ENCODE data around the gene CPSF4.

Gene CPSF4

GRCh38 chr7:99473315-99473596 is 34.5 kb downstream of the CPSF4 start:
- Histone ChIP-seq H3F3A (ENCODE audit: control insufficient read depth, insufficient read depth) (peaks cover 2% of the 10 kb centered on the region; the same call in 1 of the 2 replicates), H3K9me2 (replicated peaks; ENCODE audit: control insufficient read depth, low read length) (no peaks in the 10 kb centered on the region), H3K27ac (ENCODE audit: low read depth, low read length) (peak overlapping the region; percentile 84), H3K9me3 (ENCODE audit: control insufficient read depth, insufficient read depth, low read length) (no peaks in the 10 kb centered on the region), H3K4me2 (ENCODE audit: low read length) (peak overlapping the region; percentile 69), H4K20me1 (ENCODE audit: control insufficient read depth, insufficient read depth, low read depth, low read length) (peaks cover 10% of the 10 kb centered on the region), H3K36me3 (ENCODE audit: control insufficient read depth, low read length) (peaks cover 41% of the 10 kb centered on the region), H3K4me3 (ENCODE audit: low read length) (peak overlapping the region; percentile 82), H3K79me2 (ENCODE audit: control insufficient read depth, low read length) (peaks cover 56% of the 10 kb centered on the region), H3K4me1 (ENCODE audit: control insufficient read depth, low read length) (peaks cover 20% of the 10 kb centered on the region), H3K27me3 (ENCODE audit: control insufficient read depth, low read length) (no peaks in the 10 kb centered on the region)
- TF ChIP-seq CTCF (IDR thresholded peaks at IDR 0.05; ENCODE audit: low read depth, low read length, poor library complexity, severe bottlenecking) (no peak), EZH2phosphoT487 (IDR thresholded peaks at IDR 0.05; ENCODE audit: borderline replicate concordance, low read length) (no peak)

DNA sequence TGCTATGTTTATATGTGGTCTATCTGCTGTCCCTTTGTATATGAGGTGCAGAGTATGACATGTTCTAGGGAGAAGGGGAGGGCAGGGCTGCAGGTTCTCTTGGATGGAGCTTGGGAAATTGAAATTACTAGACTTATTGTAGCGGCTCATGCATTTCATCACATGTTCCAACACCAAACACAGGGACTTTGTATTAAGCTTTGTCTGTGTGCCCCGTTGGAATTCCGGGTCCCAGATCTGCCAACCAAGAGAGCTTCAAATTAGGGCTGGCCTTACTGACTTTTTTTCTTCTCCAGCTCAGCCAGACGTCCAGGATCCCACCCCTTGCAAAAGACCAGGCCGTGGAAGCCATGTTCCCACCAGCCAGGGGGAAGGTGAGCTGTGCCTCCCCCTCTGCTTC is 37.4 kb downstream of the CPSF4 start:
- TF ChIP-seq EZH2phosphoT487 (IDR thresholded peaks at IDR 0.05; ENCODE audit: borderline replicate concordance, low read length) (no peak), CTCF (IDR thresholded peaks at IDR 0.05; ENCODE audit: low read depth, low read length, poor library complexity, severe bottlenecking) (no peak)
- H3F3A ChIP-seq (ENCODE audit: control insufficient read depth, insufficient read depth): peaks cover 2% of the 10 kb centered on the region; the same call in 1 of the 2 replicates
- no peak overlapping the region for H3K4me2 ChIP-seq (ENCODE audit: low read length)
- no peaks in the 10 kb centered on the region for H3K27me3 ChIP-seq (ENCODE audit: control insufficient read depth, low read length)
- no peak overlapping the region for H3K27ac ChIP-seq (ENCODE audit: low read depth, low read length)
- H3K4me3 ChIP-seq (ENCODE audit: low read length): no peak overlapping the region
- no peaks in the 10 kb centered on the region for H3K9me3 ChIP-seq (ENCODE audit: control insufficient read depth, insufficient read depth, low read length)
- H3K9me2 ChIP-seq (replicated peaks; ENCODE audit: control insufficient read depth, low read length): no peaks in the 10 kb centered on the region
- peaks cover 10% of the 10 kb centered on the region for H4K20me1 ChIP-seq (ENCODE audit: control insufficient read depth, insufficient read depth, low read depth, low read length)
- H3K36me3 ChIP-seq (ENCODE audit: control insufficient read depth, low read length): peaks cover 70% of the 10 kb centered on the region
- H3K4me1 ChIP-seq (ENCODE audit: control insufficient read depth, low read length): peaks cover 18% of the 10 kb centered on the region
- peaks cover 80% of the 10 kb centered on the region for H3K79me2 ChIP-seq (ENCODE audit: control insufficient read depth, low read length)

- Histone ChIP-seq H3K27me3 (ENCODE audit: control insufficient read depth, low read length) (no peaks in the 10 kb centered on the region), H3K79me2 (ENCODE audit: control insufficient read depth, low read length) (peaks cover 75% of the 10 kb centered on the region), H3K4me1 (ENCODE audit: control insufficient read depth, low read length) (peaks cover 14% of the 10 kb centered on the region), H4K20me1 (ENCODE audit: control insufficient read depth, insufficient read depth, low read depth, low read length) (peaks cover 9% of the 10 kb centered on the region), H3K27ac (ENCODE audit: low read depth, low read length) (no peak overlapping the region), H3K4me2 (ENCODE audit: low read length) (no peak overlapping the region), H3K36me3 (ENCODE audit: control insufficient read depth, low read length) (peaks cover 84% of the 10 kb centered on the region), H3F3A (ENCODE audit: control insufficient read depth, insufficient read depth) (no peaks in the 10 kb centered on the region), H3K9me3 (ENCODE audit: control insufficient read depth, insufficient read depth, low read length) (no peaks in the 10 kb centered on the region), H3K4me3 (ENCODE audit: low read length) (no peak overlapping the region), H3K9me2 (replicated peaks; ENCODE audit: control insufficient read depth, low read length) (no peaks in the 10 kb centered on the region)
- TF ChIP-seq CTCF (IDR thresholded peaks at IDR 0.05; ENCODE audit: low read depth, low read length, poor library complexity, severe bottlenecking) (no peak), EZH2phosphoT487 (IDR thresholded peaks at IDR 0.05; ENCODE audit: borderline replicate concordance, low read length) (no peak)
Observed at GRCh38 chr7:99478464-99479440, 40.0 kb downstream of the CPSF4 start.

All from DOHH2 (cell line).